ENCODE results near the gene RPL3. TPM values are rescaled to one million over a fixed set of nuclear protein-coding genes. Genes with fewer than 3 reads are reported as not detected.

RPL3 gene
- total RNA-seq, 1 experiment from 2014 or later: 2,830 TPM

DNA sequence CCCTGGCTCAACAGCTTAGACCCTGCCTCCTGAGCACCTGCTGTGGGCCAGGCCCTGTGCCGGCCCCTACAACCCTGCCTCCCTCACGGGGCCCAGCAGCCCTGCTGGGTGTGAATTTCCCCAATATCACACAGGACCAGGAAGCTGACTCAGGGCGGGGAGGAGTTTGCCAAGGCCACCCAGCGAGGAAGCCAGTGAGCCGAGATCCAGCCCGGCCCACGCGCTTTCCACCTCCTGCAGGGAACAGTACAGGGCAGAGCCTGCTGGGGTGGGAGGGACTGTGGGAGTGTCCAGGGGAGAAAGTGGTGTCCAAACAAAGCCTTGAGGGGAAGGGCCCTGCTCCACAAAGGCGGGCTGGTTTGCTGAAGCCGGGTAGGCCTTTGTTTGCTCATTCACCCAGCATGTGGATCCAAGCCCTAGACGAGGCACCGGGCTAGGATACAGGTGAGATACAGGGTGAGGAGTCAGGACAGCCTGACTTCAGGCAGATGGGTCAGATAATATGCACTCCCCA is 26.8 kb downstream of the RPL3 start:
- no peak overlapping the region for H2AFZ ChIP-seq (ENCODE audit: low read length)

More for the DNA sequence above, 26.8 kb downstream of the RPL3 start:
- Mint-ChIP-seq H3K36me3 (ENCODE audit: insufficient read depth in 1 of 3, low read depth in 3 of 3) (no peaks in the 10 kb centered on the region), H3K4me1 (peaks cover 17 to 36% of the 10 kb centered on the region in 2 experiments), H3K4me3 (no peak overlapping the region), H3K27ac (peak overlapping the region in 2 of 3 experiments; percentile 67 to 79; a peak in 4 of 7 replicates), H3K9me3 (no peaks in the 10 kb centered on the region; a peak in 1 of 5 replicates), H3K27me3 (ENCODE audit: low read depth) (peaks cover 3% of the 10 kb centered on the region; the same call in 1 of the 2 replicates)
- Histone ChIP-seq H3K4me2 (ENCODE audit: insufficient read depth, insufficient read length, low read length) (no peak overlapping the region), H3K79me1 (ENCODE audit: insufficient read depth, low read depth, low read length, poor library complexity, severe bottlenecking) (no peaks in the 10 kb centered on the region), H3K27me3 (ENCODE audit: insufficient read depth, low read length) (no peaks in the 10 kb centered on the region), H2BK5ac (ENCODE audit: insufficient read length, low read length) (no peak overlapping the region), H4K8ac (replicated peaks; ENCODE audit: insufficient read length, low read depth, low read length) (no peak overlapping the region), H2BK20ac (ENCODE audit: low read depth, low read length, poor library complexity, severe bottlenecking) (no peak overlapping the region), H3K14ac (ENCODE audit: insufficient read depth, low read length) (peak overlapping the region; percentile 32; the same call in 1 of the 2 replicates), H3K79me2 (ENCODE audit: insufficient read depth, low read length) (no peaks in the 10 kb centered on the region), H2BK15ac (ENCODE audit: low read depth, low read length) (no peak overlapping the region), H3K9ac (ENCODE audit: extremely low read depth, insufficient read length, low read length) (no peak overlapping the region), H3K23ac (ENCODE audit: insufficient read length, low read depth, low read length) (no peak overlapping the region), H3K27ac (ENCODE audit: insufficient read length, low read depth, low read length) (no peak overlapping the region), H3T11ph (ENCODE audit: low read length) (no peak overlapping the region), H4K91ac (ENCODE audit: insufficient read length, low read depth, low read length) (no peak overlapping the region), H3K23me2 (ENCODE audit: insufficient read length, low read depth, low read length, poor library complexity, severe bottlenecking) (no peaks in the 10 kb centered on the region), H3K9me3 (ENCODE audit: control insufficient read depth, low read depth, low read length) (no peaks in the 10 kb centered on the region), H2BK120ac (ENCODE audit: low read depth, low read length, poor library complexity, severe bottlenecking) (no peak overlapping the region), H4K5ac (ENCODE audit: insufficient read length, low read depth, low read length) (no peak overlapping the region), H3K18ac (ENCODE audit: insufficient read length, low read depth, low read length) (no peak overlapping the region), H4K20me1 (ENCODE audit: control insufficient read depth, insufficient read depth, insufficient read length) (no peaks in the 10 kb centered on the region), H2BK12ac (ENCODE audit: insufficient read length, low read depth, low read length) (no peak overlapping the region), H3K56ac (ENCODE audit: insufficient read length, low read depth, low read length) (no peak overlapping the region), H3K4ac (ENCODE audit: low read depth, low read length) (no peak overlapping the region), H2AK5ac (ENCODE audit: insufficient read length, low read length) (no peak overlapping the region), H3K4me1 (ENCODE audit: insufficient read depth, low read length) (no peaks in the 10 kb centered on the region; the same call in 1 of the 2 replicates)
- TF ChIP-seq, protein P1, sequence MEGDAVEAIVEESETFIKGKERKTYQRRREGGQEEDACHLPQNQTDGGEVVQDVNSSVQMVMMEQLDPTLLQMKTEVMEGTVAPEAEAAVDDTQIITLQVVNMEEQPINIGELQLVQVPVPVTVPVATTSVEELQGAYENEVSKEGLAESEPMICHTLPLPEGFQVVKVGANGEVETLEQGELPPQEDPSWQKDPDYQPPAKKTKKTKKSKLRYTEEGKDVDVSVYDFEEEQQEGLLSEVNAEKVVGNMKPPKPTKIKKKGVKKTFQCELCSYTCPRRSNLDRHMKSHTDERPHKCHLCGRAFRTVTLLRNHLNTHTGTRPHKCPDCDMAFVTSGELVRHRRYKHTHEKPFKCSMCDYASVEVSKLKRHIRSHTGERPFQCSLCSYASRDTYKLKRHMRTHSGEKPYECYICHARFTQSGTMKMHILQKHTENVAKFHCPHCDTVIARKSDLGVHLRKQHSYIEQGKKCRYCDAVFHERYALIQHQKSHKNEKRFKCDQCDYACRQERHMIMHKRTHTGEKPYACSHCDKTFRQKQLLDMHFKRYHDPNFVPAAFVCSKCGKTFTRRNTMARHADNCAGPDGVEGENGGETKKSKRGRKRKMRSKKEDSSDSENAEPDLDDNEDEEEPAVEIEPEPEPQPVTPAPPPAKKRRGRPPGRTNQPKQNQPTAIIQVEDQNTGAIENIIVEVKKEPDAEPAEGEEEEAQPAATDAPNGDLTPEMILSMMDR (conservative IDR thresholded peaks at IDR 0.05): no peak
- DNase-seq: peak; percentile 76
- WGBS (ENCODE audit: extremely low coverage, insufficient read length, low lambda C conversion rate): no CpG with 5 or more reads among the region's 12 CpGs
